H54 (cell line): ENCODE measurements around the gene CES2.
"Not testable (repeated sequence)": the region's sequence is repeated elsewhere in the genome, so short reads cannot be mapped to it uniquely, and the experiment has no call there.

Experiments
- DNase-seq: peaks from one replicate; pipeline ENCODE4 v3.0.0; 2011; ENCODE audit warnings: low spot score, mixed read lengths; ENCODE audit not compliant: insufficient read length
- FAIRE-seq: peaks from 3 replicates; lab custom pipeline; 2011; peaks lifted over from hg19 to GRCh38; lab: Jason Lieb, UNC
- POLR2A ChIP-seq: IDR thresholded peaks from 2 replicates; pipeline ENCODE4 v1.6.1; 2011; ENCODE audit warnings: low read depth, mild to moderate bottlenecking, low read length

The CES2 gene, protein sequence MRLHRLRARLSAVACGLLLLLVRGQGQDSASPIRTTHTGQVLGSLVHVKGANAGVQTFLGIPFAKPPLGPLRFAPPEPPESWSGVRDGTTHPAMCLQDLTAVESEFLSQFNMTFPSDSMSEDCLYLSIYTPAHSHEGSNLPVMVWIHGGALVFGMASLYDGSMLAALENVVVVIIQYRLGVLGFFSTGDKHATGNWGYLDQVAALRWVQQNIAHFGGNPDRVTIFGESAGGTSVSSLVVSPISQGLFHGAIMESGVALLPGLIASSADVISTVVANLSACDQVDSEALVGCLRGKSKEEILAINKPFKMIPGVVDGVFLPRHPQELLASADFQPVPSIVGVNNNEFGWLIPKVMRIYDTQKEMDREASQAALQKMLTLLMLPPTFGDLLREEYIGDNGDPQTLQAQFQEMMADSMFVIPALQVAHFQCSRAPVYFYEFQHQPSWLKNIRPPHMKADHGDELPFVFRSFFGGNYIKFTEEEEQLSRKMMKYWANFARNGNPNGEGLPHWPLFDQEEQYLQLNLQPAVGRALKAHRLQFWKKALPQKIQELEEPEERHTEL

DNA sequence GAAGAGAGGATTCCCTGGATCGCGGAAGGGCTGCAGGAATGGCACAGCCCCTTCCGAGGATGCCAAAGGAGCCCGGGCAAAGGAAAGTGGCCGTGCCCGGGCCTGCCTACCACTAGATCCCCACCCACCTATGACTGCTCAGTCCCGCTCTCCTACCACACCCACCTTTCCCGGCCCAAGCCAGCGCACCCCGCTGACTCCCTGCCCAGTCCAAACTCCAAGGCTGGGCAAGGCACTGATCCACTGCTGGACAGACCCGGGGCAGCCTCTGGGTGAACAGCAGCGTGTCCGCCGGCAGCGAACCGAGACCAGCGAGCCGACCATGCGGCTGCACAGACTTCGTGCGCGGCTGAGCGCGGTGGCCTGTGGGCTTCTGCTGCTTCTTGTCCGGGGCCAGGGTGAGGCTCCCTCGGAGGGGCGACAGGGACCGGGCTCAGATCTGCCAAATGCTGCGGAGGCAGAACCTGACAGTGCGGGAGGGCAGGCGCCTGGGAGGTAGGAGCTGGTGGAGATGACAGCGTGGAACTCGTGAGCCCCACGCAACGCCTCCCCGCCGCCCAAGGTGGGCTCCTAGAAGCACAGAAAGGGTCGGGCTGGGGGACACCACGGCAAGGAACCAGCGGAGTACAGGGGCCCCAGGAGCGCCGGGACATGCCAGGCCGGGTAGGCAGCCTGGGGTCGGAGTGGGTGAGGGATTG, at the start of gene CES2:
CES2 (plus strand) TSS at position 203 of the 698 bp plus-strand sequence; CDS start at position 323, 120 bp downstream.
- FAIRE-seq = no peak
- DNase-seq = no peak
- TF ChIP-seq POLR2A = no peak

DNA sequence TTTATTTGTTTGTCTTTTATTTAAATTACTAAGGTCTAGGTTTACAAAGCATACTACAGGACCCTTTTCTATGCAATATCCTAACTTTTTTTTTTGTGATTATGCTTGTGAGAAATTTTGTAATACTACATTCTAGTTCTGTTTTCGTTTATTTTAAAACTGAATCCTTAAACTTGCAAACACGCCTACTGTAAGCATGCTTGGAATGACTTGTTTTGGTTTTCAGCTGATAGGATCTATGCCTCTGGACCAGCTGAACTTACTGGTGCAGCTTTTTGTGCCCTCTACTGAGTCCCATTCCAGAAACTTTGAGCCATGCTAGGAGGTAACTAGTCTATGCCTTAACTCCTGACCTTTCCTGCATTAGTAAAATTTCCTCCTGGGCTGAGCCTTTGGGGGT, 49.0 kb upstream of the CES2 start:
- TF ChIP-seq POLR2A = no peak
- no peak for DNase-seq
- no peak for FAIRE-seq

DNA sequence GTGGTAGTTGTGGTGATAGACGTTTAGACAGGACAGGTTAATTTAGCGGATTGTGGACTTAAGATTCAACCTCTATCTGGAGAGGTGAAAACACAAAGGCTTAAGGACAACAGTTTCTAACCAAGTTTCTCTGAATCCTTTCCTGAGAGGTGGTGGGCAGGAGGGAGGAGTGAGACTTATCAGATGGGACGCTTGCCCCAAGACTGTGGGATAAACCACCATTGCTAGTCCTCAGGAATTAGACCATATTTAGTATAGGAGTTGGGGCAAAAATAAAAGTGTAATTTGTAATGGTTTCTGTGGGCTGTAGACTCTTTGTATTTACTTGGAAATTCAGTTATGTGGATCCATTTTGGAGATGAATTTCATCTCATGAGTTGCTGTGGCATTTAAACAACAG, 48.4 kb upstream of the CES2 start:
- no peak for TF ChIP-seq POLR2A
- FAIRE-seq = no peak
- DNase-seq = no peak

DNA sequence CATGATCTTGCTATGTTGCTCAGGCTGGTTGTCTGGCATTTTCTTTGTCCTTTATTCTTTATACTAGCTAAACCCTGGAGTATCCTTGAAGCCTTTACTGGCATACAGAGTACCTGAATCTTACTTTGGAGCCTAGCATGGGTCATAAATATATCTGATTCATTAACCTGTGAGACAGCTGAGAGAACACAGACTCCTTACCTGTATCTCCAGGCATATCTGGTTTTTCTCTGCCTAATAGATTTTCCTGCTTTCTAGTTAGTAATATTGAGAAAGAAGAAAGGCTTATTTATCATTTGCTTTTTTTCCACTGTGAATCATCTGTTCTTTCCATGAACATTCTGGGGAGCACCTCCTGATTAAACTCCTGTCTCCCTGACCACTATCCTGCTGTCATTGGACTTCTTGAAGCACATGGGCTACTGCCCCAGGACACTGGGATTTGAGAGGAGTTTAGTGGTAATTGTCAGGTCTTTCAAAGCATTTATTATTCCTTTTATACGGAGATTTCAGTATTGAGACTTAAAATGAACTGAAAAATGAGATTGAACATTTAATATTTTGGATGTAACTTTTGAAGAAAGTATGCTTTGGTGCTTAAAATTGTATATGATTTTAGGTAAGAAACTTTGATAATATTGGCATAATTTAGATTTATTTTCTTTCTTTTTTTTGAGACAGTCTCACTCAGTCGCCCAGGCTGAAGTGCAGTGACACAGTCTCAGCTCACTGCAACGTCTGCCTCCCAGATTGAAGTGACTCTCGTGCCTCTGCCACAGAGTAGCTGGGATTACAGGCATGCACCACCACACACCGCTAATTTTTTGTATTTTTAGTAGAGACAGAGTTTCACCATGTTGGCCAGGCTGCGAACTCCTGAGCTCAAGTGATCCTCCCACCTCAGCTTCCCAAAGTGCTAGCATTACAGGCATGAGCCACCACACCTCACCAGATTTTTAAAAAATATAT, 46.4 kb upstream of the CES2 start:
- TF ChIP-seq POLR2A = no peak
- no peak for DNase-seq
- FAIRE-seq = no peak

DNA sequence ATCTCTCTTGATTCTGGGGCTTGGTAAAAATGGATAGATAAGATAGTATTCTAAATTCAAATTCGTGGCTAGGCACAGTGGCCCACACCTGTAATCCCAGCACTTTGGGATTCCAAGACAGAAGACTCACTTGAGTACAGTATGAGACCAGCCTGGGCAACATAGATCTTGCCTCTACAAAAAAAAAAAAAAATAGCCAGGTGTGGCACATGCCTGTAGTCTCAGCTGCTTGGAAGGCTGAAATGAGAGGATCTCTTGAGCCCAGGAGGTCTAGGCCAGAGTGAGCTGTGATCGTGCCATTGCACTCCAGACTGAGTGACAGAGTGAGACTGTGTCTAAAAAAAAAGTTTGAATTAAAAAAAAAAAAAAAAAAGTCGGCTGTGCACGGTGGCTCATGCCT, 45.7 kb upstream of the CES2 start:
- no peak for TF ChIP-seq POLR2A
- no peak for FAIRE-seq
- no peak for DNase-seq

DNA sequence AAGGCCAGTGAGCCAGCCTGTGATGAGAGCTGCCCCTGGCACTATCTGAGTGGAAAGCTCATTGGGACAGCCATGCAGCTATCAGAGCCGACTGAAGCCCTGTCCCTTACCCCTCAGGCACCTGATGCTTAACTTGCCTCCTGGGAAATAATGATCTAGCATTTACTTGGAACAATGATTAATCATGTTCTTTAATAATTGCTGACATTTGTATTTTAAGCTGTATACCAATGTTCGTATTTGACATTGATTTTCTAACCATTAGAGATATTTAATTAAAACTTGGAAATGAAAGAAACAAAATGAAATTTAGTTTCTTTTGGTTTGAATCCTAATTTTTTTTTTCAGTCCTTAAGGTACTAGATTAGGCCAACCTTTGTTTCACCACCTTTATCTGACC, 44.5 kb upstream of the CES2 start:
- DNase-seq (no peak), FAIRE-seq (no peak)
- no peak for TF ChIP-seq POLR2A

DNA sequence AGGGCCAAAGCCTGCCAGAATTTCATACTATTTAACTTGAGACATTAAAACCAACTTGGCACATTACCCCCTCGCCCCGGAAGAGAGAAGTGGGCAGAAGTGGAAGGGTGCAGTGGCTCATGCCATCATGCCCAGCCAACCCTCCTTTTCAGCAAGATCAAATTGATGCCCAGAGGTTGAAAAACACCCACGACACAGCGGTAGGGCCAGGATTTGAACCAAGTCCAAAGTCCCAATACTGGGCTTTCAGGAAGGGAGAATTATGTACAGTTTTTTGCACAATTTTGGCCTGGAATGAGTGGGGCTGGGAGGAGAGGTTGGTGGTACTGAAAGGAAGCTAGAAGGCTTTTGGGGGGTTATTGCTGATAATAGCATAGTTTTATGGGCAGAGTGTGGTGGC, 44.0 kb upstream of the CES2 start:
- no peak for TF ChIP-seq POLR2A
- FAIRE-seq (no peak), DNase-seq (no peak)

DNA sequence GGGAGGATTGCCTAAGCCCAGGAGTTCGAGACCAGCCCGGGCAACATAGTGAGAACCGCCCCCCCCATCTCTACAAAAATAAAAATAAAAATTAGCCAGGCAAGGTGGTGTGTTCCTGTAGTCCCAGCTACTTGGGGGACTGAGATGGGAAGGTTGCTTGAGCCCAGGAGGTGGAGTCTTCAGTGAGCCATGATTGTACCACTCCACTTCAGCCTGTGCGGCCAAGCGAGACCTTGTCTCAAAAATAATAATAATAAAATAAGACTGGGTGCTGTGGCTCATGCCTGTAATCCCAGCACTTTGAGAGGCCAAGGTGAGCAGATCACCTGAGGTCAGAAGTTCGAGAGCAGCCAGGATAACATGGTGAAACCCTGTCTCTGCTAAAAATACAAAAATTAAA, 43.5 kb upstream of the CES2 start:
- TF ChIP-seq POLR2A = no peak
- DNase-seq (no peak), FAIRE-seq (no peak)

DNA sequence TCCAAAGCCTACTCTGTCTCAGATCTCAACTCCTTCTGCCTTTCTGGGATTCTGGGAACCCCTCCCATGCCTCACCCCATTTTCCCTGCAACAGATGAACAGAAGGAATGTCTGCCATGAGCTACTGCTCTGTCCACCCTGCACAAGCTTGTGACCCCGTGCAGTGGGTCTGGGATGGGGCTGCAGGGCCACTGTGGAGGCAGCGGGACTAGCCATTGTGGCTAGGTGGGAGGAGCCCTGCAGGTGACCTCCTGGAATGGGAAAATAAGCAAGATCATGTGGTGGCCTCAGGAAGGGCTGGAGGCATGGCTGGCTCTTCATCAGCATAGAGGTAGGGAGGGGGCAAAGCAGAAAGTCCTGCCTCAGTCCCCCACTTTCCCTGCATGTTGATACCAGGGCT, 41.3 kb upstream of the CES2 start:
- DNase-seq (no peak), FAIRE-seq (no peak)
- no peak for TF ChIP-seq POLR2A

DNA sequence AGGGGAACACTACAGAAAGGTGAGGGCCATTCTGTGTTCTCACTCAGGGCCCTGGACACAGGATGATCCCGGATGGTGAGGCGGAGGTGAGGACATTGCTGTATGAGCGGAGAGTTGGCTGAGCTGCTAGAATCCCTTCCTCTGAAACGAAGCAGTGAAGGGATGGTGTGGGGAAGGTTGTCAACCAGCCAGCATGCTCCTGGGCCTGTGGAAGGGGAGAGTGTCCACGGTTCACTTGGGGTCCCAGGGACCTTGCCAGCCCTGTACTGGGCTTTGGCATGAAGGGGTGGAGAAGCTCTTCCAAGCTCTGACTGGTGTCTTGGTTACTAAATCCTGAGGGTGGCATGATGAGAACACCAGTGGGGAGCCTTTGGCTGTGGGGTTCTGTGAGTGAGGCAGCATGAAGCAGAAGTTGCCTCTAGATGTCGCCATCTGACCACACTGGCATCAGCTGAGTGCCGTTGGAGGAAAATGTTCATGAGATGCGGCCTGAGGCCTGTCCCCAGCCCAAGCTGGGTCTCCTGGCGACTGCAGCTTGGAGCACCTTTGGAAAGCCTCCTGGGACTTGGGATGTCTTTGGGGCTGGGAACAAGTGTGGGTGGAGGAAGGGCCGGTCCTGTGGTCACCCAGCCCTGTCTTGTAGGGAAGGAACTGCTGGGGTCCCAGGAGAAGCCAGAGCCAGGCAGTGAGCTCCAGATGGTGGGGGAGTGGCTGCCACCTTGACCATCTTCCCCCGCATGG, 40.2 kb upstream of the CES2 start:
- DNase-seq = peak; percentile 65
- no peak for TF ChIP-seq POLR2A
- peak; percentile 89 for FAIRE-seq

DNA sequence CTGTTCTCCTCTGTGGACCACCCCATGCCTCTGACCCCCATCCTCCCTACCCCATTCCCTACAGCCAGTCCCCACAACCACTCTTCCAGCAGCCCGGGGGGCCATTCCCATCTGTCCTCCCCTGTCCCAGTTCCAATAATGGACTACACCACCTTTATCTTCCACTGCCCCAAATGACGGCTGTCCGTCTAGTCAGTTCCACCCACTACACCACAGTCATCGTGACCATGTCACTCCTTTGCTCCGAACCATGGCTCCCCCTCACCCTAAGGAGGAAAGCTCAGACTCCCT, 39.7 kb upstream of the CES2 start:
- DNase-seq (no peak), FAIRE-seq (no peak)
- no peak for TF ChIP-seq POLR2A

DNA sequence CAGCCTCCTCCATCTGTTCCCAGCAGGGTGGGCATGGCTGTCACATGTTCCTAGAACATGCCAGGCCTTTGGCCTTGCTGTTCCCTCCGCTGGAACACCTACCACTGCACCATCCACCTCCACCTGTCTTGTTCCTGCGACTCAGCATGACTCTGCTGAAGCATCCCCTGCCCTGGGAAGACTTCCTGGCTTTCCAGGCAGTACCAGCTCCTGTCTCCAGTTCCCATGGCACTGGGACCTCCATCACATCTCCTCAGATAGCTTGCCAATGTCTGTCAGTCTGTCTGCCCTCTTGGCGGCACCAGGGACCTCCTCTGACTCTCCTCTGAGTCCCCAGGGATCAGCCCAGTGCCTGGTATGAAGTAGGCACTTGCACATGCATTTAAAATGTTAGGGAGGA, 39.3 kb upstream of the CES2 start:
- DNase-seq = no peak
- TF ChIP-seq POLR2A = no peak
- FAIRE-seq = no peak

DNA sequence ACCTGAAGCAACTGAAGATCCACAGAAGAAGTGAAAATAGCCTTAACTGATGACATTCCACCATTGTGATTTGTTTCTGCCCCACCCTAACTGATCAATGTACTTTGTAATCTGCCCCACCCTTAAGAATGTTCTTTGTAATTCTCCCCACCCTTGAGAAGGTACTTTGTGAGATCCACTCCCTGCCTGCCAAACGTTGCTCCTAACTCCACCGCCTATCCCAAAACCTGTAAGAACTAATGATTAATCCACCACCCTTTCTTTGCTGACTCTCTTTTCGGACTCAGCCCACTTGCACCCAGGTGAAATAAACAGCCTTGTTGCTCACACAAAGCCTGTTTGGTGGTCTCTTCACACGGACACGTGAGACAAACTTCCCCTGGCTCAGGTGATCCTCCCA, 38.6 kb upstream of the CES2 start:
- not testable (repeated sequence) for FAIRE-seq, DNase-seq

DNA sequence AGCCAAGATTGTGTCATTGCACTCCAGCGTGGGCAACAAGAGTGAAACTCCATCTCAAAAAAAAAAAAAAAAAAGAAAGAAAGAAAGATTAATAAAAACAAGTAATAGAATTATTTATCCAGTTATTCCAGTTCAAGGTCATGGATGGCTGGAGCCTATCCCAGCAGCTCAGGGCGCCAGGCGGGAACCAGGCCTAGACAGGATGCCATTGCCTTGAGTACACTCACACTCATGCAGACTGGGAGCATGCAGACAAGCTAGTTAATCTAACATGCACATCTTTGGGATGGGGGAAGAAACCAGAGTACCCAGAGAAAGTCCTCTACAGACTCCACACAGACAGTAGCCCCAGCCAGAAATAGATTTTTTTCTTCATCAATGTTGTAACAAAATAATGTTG, 37.1 kb upstream of the CES2 start:
- DNase-seq (no peak), FAIRE-seq (no peak)
- TF ChIP-seq POLR2A = no peak
